ENCODE measurements around the gene CHIT1.

DNA sequence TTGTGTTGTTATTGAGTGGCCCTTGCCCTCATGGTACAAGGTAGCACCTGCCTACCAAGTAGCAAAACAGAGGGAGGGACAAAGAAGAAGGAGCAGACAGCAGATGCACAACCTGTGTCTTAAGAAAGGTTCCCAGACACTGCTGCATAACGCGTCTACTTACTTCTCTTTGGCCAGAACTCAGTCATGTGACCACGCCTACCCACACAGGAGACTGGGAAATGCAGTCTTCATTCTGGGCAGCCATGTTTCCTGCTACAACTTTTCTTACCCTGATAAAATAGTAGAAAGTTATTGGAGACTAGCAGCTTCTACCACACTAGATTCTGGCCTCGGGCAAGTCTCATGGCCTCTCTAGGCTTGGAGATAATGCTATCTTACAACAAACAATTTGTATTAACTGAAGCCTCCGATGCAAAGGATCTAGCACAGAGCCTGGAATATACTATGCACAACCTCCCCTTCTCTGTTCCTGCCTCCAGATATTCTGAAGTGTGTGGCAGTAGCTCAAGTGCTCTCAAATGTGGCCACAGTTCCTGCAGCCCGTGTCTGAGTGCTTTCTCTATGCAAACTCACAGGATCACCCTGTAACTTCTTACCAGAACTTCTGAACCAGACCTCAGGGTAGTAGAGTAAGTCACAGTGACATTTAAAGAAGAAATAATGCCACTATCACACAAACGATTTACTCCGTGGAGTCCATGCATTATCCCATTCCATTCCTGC is 41.7 kb upstream of the CHIT1 start:
- TF ChIP-seq, protein P1, sequence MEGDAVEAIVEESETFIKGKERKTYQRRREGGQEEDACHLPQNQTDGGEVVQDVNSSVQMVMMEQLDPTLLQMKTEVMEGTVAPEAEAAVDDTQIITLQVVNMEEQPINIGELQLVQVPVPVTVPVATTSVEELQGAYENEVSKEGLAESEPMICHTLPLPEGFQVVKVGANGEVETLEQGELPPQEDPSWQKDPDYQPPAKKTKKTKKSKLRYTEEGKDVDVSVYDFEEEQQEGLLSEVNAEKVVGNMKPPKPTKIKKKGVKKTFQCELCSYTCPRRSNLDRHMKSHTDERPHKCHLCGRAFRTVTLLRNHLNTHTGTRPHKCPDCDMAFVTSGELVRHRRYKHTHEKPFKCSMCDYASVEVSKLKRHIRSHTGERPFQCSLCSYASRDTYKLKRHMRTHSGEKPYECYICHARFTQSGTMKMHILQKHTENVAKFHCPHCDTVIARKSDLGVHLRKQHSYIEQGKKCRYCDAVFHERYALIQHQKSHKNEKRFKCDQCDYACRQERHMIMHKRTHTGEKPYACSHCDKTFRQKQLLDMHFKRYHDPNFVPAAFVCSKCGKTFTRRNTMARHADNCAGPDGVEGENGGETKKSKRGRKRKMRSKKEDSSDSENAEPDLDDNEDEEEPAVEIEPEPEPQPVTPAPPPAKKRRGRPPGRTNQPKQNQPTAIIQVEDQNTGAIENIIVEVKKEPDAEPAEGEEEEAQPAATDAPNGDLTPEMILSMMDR (IDR thresholded peaks at IDR 0.05 in 4 of 5, conservative IDR thresholded peaks at IDR 0.05 in 1 of 5): peak in 1 of 5 experiments; percentile 0
- no peak for TF ChIP-seq POLR2A (IDR thresholded peaks at IDR 0.05)
